ENCODE measurements around the gene CLASRP.

GRCh38 chr19:45070861-45071544 is 32.2 kb downstream of the CLASRP start:
- TF ChIP-seq BCL11A (IDR thresholded peaks at IDR 0.05; ENCODE audit: low read depth in 2 of 2, low read length in 2 of 2) = no peak
- no peak for TF ChIP-seq SIN3A (conservative IDR thresholded peaks at IDR 0.05 in 1 of 2, IDR thresholded peaks at IDR 0.05 in 1 of 2; ENCODE audit: low read depth in 1 of 2, low read length in 2 of 2)
- TF ChIP-seq RAD21 (IDR thresholded peaks at IDR 0.05 in 1 of 2, conservative IDR thresholded peaks at IDR 0.05 in 1 of 2; ENCODE audit: low read depth in 2 of 2, low read length in 2 of 2) = no peak
- no peak for TF ChIP-seq JUND (IDR thresholded peaks at IDR 0.05; ENCODE audit: low read length)
- TF ChIP-seq GABPA (IDR thresholded peaks at IDR 0.05; ENCODE audit: borderline replicate concordance, insufficient read depth, low read length) = no peak
- TF ChIP-seq FOSL1 (IDR thresholded peaks at IDR 0.05; ENCODE audit: insufficient read depth, low read depth, low read length) = no peak
- TF ChIP-seq CTCF (IDR thresholded peaks at IDR 0.05; ENCODE audit: control extremely low read depth in 1 of 3, insufficient read depth in 1 of 3, low read depth in 1 of 3, low read length in 3 of 3) = no peak
- no peak for TF ChIP-seq USF2 (IDR thresholded peaks at IDR 0.05; ENCODE audit: low read length)
- TF ChIP-seq POLR2A (IDR thresholded peaks at IDR 0.05; ENCODE audit: control extremely low read depth in 1 of 2, low read depth in 2 of 2, low read length in 2 of 2) = no peak
- TF ChIP-seq NRF1 (IDR thresholded peaks at IDR 0.05; ENCODE audit: low read depth, low read length) = no peak
- TF ChIP-seq CHD2 (IDR thresholded peaks at IDR 0.05; ENCODE audit: low read length) = no peak
- no peak for TF ChIP-seq SP1 (IDR thresholded peaks at IDR 0.05; ENCODE audit: low read depth, low read length)
- no peak for TF ChIP-seq EZH2 (IDR thresholded peaks at IDR 0.05; ENCODE audit: low read depth, low read length, severe bottlenecking)
- no peak for TF ChIP-seq SIX5 (IDR thresholded peaks at IDR 0.05; ENCODE audit: low read depth, low read length)

All from H1 (cell line).